NCI-H2171 (cell line): Measurements from ENCODE around the gene TTLL5.
"Not testable (repeated sequence)": the region's sequence is repeated elsewhere in the genome, so short reads cannot be mapped to it uniquely, and the experiment has no call there.

ENCODE experiments used
- DNase-seq: peaks from one replicate; lab custom pipeline; 2025; lab: John Stamatoyannopoulos, UW

TTLL5 gene

DNA sequence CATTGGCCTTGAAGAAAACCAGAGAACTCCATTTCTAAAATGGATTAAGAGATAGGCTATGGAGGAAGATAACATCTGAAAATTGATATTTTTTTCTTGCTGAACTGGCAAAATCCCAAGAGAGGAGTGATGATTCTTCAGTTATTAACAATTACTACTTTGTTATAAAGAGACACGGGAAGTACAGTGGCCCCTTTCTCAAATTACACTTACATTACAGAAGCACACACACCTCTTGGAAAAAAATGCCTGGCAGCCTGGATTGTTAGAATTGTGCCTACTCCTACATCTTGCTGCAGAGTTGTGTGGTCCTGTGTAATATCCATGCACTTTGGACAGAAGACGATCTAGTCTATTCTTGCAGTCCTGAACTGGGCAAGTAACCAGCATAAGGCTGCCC, 249.0 kb downstream of the TTLL5 start:
- no peak for DNase-seq

DNA sequence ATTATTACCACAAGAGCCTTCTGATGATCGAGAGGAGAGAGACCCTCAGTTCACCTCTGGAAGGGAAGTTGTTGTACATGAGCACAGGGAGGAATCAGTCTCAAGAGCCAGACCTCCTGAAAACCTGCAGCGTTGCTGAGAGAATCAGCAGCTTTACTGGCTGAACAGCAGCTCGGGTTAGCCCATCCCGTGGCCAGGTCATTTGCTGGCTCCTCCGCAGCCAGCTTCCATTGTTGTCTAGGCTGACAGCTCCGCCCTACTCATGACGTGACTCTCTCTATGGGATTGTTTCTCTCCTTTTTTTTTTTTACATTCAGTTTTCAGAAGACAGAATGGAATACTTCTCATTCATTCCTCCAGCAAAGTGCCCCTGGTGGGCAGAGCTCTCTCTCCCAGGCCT, 250.8 kb downstream of the TTLL5 start:
- no peak for DNase-seq

DNA sequence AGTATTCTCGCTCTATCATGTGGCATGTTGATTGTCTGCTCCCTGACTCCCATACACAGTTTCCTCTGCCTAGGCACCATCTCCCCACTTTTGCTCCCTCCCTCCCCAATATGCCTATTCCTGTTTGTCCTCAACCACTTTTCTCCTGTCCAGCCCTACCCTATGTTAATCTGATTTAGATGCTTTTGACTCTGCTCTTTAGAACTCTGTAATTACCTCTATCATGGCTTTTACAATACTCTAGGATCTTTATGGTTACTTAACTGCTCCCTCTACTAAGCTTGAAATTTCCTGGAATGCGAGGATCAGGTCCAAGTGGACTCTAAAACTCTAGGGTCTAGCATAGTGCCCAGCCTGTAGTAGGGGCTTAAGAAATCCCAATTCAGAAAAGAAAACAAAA, 252.1 kb downstream of the TTLL5 start:
- DNase-seq, result no peak

DNA sequence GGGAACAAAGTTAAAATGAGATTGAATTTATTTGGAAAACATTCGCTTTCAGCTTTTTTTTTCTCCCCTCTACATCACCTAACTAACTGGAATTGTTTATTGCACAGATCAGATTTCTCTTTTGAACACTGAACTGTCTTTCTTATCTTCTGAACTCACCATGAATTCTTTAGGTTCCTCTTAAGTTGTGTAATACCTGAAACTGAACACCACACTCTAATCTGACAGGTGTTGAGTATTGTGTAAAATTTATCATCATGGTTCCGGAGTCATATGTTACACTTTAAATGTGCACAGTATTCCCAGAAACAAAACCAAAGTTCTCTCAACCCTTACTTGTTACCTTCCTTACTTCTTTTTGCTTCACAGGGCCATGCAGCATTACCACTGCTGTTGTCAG, 254.0 kb downstream of the TTLL5 start:
- no peak for DNase-seq

DNA sequence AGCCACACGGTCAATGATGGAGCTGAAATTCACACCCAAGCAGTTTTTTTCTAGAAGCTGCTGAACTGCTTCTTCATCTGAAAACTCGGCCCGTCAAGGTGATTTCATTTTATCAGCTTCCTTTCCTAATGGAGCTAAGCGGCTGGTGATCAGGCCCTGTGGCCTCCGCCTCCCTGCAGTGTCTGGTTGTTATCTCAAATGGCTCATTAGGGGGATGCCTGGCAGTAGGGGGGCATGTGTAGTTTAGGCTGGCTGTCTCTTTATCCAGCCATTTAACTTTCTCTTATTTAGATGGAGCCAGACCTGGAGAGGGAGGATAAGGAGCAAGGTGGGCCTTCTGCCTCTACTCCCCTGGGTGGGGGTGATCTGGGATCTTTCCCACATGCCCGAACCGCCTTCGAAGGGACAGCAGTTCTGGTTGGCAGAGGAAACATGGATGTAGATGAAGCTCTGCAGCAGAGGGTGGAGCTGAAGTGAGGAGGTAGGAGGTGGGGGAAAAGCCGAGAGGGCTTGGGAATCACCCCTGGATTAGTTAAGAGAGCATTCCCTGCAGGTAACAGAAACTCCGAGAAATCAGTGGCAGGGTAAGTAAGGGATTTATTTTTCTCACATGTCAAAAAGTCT, 256.4 kb downstream of the TTLL5 start:
- DNase-seq, result no peak

DNA sequence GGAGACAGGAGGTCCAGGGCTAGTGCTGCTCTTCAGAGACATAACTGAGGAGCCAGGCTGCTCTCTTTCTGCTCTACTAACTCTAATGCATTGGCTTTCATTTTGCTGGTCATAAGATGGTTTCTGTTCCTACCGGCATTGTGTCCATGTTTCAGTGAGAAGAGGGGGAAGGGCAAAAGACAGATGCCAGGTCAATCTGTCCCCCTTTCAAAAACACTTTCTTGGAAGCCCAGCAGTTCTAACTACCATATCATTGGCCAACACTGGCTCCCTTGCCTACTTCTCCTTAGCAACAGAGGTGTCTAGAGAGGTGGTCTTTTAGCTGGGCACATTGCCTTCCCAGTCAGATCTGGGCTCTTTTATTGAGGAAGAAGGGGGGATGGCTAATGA, 256.9 kb downstream of the TTLL5 start:
- DNase-seq, result no peak

DNA sequence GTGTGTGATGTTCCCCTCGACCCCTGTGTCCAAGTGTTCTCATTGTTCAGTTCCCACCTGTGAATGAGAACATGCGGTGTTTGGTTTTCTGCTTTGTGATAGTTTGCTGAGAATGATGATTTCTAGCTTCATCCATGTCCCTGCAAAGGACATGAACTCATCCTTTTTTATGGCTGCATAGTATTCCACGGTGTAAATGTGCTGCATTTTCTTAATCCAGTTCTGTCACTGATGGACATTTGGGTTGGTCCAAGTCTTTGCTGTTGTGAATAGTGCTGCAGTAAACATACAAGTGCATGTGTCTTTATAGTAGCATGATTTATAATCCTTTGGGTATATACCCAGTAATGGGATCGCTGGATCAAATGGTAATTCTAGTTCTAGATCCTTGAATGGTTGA, 259.4 kb downstream of the TTLL5 start:
- DNase-seq, result not testable (repeated sequence)

DNA sequence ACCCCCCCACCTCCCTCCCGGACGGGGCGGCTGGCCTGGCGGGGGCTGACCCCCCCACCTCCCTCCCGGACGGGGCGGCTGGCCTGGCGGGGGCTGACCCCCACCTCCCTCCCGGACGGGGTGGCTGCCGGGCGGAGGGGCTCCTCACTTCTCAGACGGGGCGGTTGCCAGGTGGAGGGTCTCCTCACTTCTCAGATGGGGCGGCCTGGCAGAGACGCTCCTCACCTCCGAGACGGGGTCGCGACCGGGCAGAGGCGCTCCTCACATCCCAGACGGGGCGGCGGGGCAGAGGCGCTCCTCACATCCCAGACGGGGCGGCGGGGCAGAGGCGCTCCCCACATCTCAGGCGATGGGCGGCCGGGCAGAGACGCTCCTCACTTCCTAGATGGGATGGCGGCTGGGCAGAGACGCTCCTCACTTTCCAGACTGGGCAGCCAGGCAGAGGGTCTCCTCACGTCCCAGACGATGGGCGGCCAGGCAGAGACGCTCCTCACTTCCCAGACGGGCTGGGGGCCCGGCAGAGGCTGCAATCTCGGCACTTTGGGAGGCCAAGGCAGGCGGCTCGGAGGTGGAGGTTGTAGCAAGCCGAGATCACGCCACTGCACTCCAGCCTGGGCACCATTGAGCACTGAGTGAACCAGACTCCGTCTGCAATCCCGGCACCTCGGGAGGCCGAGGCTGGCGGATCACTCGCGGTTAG, 264.2 kb downstream of the TTLL5 start:
- not testable (repeated sequence) for DNase-seq

DNA sequence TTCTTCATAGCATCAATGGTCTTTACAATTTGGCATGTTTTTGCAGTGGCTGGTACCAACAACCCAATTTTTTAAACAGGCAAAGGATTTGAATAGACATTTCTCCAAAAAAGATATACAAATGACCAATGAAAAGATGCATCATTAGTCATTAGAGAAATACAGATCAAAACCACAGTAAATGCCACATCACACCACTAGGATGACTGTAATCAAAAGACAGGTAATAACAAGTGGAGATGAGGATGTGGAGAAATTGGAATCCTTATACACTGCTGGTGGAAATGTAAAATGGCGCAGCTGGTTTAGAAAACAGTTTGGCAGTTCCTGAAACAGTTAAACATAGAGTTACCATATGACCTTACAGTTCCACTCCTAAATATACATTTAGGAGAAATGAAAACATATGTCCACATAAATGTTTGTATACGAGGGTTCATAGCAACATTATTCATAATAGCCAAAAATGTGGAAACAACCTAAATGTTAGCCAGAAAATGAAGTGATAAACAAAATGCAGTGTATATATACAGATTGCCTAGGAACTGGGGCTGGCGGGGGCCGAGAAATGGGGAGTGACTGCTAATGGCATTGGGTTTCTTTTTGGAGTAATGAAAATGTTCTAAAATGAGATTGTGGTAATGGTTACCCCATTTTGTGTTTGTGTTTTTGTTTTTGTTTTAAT, 265.5 kb downstream of the TTLL5 start:
- no peak for DNase-seq

DNA sequence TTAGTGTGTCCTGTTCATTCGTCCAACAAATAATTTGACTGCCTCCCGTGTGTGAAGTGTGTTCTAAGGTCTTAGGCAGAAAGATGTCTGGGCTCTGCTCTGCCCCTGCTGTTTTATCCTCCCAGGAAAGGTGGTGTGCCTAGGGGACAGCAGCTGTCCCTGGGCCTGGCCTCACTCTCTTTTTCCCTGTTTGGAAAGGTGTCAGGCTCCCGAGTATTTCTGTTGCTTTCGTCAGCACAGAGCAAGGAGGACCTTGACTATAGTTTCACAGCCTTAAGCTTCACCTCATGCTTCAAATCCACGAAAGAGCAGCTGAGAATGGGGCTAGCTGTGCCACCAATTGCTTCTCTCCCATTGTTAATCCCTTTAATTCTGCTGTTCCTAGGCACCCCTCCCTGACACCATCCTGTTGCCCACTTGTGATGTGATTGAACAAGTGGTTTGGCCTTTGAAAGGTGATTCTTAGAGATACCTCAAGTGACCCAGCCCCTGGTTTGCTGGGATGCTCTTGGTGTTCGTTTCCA, 266.6 kb downstream of the TTLL5 start:
- DNase-seq, result no peak

DNA sequence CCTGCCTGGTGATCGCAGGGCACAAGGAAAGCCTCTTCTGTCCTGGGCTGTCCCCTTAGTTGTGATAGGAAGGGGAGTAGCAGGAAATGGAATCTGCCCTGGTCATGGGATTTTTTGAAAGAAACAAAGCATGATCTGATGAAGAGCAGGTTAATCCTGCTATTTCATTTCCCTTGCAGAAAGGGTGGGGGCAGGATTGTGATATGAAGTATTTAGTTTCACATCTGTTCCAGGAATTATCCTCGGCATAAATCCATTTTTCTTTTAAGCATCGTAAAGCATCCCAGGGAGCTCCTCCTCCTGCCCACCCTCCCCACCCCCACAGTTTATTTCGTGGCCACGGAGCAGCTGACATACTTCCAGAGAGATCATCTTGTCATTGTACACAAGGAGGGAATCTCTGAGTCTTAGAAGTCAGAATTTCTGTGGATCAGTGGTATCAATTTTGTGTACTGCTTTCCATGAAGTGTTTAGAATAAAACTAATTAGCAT, 267.7 kb downstream of the TTLL5 start:
- DNase-seq, result peak; percentile 70

DNA sequence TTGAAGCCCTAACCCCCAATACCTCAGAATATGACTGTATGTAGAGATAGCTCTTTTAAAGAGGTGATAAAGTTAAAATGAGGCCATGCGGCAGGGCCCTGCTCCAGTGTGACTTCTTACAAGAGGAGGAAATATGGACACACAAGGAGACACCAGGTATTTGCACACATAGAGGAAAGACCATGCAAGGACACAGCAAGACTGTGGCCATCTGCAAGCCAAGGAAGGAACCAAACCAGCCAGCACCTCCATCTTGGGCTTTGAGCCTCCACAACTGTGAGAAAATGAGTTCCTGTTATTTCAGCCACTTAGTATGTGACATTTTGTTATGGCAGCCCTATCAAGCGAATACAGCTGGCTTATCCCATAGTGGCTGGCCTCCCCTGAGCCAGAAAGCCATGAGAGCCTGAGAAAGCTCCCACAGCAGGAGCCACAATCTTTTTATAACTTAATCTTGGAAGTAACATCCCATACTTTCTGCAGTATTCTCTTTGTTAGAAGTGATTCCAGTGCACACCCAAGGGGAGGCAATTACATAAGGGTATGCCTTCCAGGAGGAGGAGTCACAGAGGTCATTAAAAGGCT, 272.8 kb downstream of the TTLL5 start:
- DNase-seq, result no peak

DNA sequence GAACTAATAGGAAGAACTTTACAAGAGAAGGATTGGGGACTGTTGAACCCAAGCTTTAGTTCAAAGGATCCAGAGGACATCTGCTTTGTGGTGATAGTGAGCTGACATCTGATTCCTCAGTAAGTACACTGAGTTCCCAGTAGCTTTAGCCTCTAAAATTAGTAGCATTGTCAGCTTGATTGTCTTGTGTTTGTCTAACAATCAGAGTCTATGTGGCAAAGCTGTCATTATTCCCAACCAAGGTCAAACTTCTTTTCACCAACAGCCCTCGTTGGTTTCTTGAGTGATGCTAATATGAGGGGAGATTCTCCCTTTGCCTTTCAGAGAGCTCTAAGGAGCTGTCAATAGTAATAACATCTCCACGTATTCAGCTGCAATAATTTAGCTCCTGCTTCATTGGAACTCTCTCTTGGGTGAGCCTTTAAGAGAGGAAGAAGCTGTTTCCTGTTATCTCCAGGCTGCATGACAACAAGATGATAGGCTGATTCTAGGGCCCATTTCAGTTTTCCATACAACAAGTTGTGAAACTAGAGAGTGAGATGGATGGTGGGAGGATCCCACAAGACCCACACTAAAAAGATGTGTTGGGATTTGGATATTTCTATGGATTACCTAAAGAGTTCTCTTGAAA, 274.1 kb downstream of the TTLL5 start:
- no peak for DNase-seq

DNA sequence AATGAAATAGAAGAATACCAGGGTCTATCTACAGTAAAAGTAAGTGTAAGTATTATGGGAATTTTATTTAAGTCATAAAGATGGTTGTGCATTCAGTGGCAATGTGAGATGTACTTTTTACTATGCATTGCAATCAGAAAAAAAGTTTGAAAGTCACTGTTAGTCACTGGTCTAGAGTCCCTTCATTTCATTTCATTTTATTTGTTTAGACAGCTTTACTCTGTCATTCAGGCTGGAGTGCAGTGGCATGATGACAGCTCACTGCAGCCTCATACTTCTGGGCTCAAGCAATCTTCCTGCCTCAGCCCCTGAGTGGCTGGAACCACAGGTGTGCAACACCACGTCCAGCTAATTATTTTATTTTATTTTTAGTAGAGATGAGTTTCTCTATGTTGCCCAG, 278.2 kb downstream of the TTLL5 start:
- no peak for DNase-seq

DNA sequence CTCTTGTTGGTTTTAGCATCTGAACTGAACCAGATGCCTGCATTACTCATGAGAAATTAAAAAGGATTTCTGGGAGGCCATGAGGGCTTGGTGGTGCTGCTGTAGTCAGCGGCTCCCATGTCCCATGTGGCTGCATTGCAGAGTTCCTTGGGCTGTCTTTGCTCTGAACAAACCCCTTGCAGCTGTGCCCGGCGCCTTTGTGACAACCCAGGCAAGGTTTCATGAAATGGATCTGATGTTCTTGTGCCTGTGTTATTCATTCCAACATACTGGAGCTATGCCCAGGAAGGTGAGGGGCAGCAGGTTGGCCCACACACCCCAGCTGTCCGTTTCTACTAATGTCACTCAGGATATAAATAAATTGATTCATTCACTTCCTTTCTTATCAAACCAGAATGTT, 280.0 kb downstream of the TTLL5 start:
- peak; percentile 29 for DNase-seq

DNA sequence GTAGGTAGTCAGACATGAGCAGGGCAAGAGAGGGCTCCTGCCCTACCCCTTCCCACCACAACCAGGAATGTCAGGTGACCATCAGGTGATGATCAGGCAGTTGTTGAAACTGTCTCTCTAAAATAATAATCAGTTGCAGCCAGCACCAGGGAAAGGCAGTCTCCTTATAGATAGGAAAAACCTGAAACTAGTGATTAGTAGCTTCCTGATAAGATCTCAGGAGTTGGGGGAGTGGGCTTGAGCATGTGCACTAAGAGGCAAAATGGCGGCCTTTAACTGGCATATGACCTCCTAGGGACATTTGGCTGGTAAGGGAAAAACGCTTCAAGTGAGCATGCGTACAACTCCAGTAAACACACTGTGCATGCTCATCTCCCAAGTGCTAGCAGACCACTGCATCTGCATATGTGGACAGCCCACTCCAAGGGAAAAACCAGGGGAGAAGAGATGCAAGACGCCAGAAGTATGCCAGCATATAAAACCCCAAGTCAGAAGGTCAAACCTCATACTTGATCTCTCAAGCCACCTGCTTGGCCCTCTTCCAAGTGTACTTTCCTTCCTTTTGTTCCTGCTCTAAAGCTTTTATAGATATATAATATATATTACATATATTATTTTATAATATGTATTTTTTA, 283.7 kb downstream of the TTLL5 start:
- no peak for DNase-seq

DNA sequence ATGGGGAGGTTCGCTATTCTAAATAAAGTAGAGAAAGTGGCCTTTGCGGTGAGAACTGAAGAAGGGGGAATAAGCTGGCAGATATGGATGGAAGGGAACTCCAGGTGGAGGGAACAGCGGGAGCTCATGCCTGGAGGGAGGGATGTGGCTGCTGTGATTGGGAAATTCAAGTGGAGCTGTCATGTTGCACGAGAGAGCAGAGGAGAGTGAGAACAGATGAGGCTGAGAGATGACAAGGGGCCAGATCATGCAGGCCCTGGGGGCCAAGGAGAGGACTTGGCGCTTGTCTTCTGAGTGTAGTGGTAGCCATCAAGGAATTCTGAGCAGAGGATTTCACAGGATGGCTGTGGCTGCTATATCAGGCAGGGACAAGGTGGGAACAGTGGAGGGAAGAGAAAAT, 285.7 kb downstream of the TTLL5 start:
- no peak for DNase-seq

DNA sequence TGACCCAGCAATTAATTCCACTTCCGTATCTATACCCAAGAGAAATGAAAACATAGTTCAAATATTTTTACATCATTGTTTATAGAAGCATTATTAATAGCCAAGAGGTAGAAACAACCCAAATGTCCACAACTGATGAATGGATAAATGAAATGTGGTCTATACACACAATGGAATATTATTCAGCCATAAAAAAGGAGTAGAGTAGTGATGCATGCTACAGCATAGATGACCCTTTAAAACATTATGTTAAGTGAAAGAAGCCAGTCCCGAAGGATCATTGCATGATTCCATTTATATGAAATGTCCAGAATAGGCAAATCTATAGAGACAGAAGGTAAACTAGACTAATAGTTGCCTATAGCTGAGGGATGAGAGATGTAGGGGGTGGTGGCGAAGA, 291.4 kb downstream of the TTLL5 start:
- no peak for DNase-seq

DNA sequence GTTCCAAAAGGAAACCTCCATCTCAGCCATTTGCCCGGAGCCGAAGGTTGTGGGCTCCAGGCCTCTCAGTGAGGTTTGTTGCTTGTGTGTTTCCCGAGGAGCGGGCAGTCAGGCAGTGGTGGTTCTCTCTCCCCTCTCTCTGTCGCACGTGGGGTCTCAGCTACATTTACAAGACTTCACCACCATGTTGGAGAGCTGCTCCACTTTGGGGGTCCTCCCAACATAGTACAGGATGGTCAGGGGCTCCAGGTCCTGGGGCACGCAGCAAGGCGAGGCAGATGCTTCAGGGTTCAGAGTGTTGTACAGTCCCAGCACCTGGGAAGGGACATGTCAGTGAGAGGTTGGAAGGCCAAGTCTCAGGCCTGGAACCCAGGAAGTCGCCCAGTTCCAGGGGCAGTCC, 298.0 kb downstream of the TTLL5 start:
- no peak for DNase-seq

DNA sequence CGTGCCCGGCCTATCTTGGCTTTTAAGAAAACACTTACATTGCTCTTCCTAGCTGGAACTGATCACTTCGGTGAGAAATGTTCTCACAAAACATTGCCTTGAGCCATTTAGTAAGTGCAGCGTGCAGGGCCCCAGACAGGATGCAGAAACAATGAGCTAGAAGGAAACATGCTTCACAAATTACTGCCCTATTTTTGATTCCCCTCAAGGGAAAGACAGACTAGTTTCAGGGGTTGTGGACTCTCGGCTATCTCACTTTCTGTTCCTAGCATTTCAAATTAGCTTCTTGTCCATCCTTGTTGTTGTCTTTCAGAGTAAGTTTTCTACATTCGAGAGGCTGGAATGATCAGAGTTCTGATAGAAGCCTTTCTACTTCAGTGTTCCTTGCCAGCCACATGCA, 299.2 kb downstream of the TTLL5 start:
- DNase-seq, result no peak

DNA sequence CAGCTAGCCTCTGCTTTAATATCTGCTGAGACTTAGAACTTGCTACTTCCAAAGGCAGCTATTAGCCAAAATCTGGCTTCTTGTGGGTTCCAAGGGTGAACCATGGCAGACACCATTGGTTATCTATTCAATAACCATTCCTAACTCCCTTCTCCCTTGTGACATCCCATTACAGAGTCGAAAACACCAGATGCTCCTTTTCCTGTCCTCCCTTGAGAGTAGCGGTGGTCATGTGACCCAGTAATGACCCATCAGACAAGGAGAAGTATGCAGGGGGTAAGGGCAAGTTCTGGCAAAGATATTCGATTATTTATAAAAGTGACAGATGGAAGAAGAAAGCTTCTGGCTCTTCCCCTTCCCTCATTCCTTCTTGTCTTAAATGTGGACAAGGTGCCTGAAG, 300.6 kb downstream of the TTLL5 start:
- DNase-seq, result peak; percentile 93

DNA sequence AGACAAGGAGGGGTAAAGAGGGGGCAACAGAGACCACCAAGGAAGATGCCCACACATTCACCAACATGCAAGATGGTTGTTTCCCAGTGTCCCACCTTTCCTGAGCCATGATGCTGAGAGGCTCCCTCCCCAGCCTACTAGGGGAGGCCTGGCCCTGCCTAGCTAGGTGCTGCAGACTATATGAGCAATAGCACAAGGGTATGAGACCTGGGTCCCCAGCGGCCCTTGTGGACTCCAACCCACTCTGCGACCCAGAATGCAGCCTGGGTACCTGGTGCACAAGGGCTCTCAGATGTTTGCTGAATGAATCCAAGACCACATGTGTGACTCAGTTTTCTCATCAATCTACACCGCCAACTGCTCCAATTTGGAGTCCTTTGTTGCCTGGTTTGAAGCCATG, 306.8 kb downstream of the TTLL5 start:
- DNase-seq, result no peak
